Keratinocyte (primary cell): ENCODE data around the gene PCK1.

Experiments
- CTCF ChIP-seq, 3 experiments: IDR thresholded peaks in 1 of 3; conservative IDR thresholded peaks in 1 of 3; optimal IDR thresholded peaks in 1 of 3; 2 replicates in 2 of 3; 3 replicates in 1 of 3; pipeline versions ENCODE3 to v1.5.1; 2011; ENCODE audit warnings: low read length in 3 of 3, mild to moderate bottlenecking in 3 of 3, moderate library complexity in 2 of 3, control low read depth in 1 of 3, inconsistent platforms in 1 of 3; ENCODE audit not compliant: insufficient read depth in 2 of 3; ENCODE audit errors: extremely low read depth in 1 of 3
- EZH2 ChIP-seq: IDR thresholded peaks from one replicate; pipeline ENCODE4 v1.6.1; 2012; ENCODE audit warnings: inconsistent platforms, mild to moderate bottlenecking, low read length, moderate library complexity

GRCh38 chr20:57537822-57538221 lies 23.1 kb upstream of the PCK1 start:
- TF ChIP-seq CTCF (optimal IDR thresholded peaks at IDR 0.05 in 1 of 3, IDR thresholded peaks at IDR 0.05 in 1 of 3, conservative IDR thresholded peaks at IDR 0.05 in 1 of 3; ENCODE audit: extremely low read depth in 1 of 3, insufficient read depth in 2 of 3, low read length in 3 of 3), result no peak
- no peak for TF ChIP-seq EZH2
